Measurements from ENCODE around the gene DCDC2C.
"Not testable (repeated sequence)": the region's sequence is repeated elsewhere in the genome, so short reads cannot be mapped to it uniquely, and the experiment has no call there.

DCDC2C gene

DNA sequence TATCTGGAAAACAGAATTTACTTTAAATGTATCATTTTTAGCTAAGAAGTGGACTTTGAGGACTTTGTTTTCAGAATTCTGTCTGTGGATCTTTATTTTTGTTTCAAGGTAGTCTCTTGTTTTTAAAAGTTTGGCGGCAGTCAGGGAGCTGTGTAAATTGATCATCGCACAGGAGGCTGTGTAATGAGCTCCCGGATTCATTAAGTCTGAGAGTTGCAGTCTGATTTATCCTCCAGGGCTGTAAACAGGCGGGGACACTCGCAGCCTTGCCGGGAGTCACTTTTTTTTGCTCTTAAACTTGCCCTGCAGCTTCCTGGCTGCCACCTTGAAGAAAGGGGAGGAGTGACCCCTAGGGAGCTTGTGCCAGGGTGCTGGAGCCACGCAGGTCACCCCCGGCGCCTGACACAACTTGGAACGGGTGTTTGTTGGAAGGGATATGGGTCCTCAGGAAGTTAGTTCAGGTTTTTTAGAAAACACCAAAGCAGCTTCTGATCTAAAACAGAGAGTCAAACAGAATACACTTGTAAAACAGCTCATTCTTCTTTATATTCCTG is 76.2 kb downstream of the DCDC2C start:
- no peak for DNase-seq

DNA sequence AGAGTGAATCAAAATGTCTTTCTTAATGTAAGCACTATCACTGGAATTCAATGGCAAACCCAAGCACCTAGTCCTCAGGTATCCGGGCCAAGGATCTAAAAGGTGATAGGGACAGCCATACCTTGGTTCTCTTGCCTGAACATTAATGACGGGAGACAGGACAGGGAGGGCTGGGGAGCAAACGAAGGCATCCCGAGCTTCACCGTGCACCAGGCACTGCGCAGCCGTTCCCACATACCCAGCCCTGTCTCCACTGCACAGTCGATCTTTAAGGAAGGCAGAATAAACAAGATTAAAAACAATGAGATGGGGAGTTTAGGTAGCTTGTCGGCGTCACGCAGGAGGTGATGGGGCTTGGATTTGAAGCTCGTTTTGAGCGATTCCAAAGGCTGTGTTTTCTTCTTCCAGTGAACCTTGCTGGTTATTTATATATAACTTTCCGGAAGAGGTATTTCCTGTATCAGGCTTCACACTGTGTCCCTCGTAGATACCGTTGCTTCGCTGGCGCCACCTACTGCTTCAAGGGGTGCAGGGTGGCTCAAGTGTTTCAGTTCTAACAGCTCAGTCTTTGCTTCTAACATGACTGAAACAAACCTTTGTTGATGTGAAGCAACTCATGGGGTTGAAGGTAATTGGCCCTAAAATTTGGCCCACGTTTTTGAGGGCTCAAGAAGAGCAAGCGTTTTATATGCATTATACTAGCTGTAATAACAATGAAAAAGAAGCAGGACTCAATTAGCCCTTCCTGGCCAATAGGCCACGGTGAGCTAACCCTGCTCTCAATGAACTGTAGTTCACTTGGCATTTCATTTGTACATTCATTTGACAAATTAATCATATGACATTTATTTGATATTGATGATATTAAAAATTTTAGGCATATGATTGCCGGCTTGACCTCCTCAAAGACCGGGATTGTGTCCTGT is 77.4 kb downstream of the DCDC2C start:
- DNase-seq, result peak; percentile 56

GRCh38 chr2:3784731-3785130 is 81.4 kb downstream of the DCDC2C start:
- no peak for DNase-seq

GRCh38 chr2:3785220-3785889 is 82.0 kb downstream of the DCDC2C start:
- no peak for DNase-seq

GRCh38 chr2:3785890-3786273 is 82.5 kb downstream of the DCDC2C start:
- DNase-seq, result no peak

DNA sequence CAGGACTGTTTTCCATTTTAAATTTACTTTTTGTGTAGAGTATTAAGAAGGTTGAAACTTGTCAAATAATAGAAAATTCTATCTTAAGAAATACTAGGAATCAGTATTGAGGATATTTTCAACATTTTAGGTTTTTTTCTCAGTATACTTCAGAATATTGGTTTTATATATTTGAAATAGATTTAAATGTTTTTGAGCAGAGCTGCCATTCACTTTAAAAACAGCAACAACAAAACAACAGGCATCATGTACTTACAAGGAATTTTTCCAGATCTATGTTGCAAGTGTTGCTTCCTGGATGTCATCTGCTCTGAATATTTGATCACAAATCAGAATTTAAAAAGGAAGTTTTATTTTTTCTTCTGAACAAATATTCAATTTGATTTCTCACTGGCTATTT is 84.4 kb downstream of the DCDC2C start:
- no peak for DNase-seq

GRCh38 chr2:3789256-3789655 is 85.9 kb downstream of the DCDC2C start:
- no peak for DNase-seq

DNA sequence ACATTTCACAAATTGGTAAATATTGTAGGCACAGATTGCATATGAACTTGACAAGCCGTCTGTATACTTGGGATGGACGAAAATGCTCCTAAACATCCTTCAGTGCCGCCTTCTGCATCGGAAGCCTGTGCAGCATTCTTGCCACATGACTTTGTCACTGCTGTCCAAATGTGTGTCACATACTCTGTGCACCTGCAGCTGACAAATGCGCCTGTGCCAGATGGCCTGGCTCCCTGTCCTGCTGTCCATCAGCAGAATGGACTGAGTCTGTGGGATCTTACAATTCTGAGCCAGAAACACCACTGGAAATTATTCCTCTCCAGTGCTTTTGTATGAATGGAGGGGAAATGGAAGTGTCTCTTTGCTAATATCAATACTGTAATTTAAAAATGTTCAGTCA is 89.9 kb downstream of the DCDC2C start:
- no peak for DNase-seq

DNA sequence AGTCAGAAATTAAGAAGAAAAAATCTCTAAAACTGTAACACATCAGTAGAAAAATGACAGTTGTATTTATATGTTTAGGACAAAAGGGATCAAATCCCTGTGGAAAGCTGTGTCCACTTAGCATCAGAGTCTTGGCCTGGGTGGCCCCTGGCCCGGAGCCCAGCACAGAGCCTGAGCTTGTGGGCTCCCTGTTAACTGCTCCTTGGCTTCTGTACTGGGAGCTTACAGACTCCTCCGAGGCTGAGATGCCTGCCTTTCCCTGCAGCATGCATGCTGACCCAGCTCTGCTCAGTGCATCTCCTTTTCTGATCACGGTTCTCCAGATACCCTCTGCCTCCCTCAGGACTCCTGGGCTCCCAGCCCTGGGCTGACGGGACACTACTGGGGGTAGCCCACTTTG is 98.1 kb downstream of the DCDC2C start:
- DNase-seq, result no peak

DNA sequence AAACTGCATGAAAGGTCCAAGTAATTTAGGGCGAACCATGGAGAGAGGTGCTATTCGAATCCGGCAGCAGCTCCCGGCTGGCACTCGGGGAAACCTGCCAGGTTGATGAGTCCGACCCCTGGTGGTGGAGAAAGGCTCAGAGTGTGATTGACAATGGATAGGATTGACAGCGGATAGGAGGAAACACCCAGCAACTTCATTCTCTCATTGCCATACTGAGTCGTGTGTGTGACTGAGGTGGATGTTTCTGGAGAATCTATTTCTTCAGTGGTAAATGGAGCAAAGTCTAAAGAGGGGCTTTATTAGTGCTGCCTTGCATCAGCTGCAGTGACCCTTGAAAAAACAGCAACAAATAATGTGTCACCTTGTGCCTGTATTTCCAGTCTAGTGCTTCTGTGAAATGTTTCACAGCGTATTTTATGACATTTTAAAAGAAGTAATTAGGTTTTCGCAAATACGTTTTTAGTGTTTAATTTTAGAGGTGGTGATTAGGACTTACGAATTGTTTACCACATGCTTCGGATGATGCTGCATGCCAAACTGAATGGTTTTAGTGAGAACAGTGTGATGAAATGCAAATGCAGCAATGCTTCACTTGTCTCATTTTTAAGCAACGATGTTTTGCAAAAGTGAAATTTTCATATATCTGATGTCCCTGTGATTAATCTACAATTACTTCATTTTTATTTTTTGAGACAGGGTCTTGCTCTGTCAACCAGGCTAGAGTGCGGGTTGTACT is 102.0 kb downstream of the DCDC2C start:
- DNase-seq, result no peak

- no peak for DNase-seq
Measured at GRCh38 chr2:3806168-3806567, 102.8 kb downstream of the DCDC2C start.

DNA sequence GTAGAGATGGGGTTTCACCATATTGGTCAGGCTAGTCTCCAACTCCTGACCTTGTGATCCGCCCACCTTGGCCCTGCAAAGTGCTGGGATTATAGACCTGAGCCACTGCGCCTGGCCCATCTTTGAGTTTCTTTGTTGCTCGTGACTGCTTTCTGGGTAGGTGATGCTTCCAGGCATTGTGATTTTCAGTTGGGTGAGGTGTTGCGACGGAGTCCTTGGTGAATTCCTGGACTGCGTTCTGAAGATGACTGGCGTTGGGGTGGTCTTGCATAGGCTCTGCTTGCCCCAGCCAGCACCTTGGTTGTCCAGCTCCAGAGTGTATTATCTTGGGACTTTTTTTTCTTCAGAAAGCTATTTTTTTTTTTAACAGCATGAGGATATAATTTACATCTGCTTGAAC is 103.4 kb downstream of the DCDC2C start:
- no peak for DNase-seq

- DNase-seq, result no peak
Measured at GRCh38 chr2:3807853-3808252, 104.5 kb downstream of the DCDC2C start.

- DNase-seq, result no peak
Measured at GRCh38 chr2:3814706-3815245, 111.4 kb downstream of the DCDC2C start.

DNA sequence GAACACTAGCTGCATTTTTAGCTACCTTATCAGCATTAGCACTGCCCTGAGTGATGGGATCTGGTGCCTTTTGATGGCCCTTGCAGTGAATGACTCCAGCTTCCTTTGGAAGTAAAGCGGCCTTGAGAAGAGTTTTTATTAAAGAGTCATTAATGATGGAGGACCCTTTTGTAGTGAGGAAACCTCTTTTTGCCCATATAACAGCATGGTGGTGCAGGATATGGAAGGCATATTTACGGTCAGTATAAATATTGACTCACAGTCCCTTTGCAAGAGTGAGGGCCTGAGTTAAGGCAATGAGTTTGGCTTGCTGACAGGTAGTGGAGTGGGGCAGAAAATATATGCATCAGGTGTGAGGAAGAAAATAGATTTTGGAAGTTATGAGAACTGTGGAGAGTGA is 113.8 kb downstream of the DCDC2C start:
- not testable (repeated sequence) for DNase-seq

DNA sequence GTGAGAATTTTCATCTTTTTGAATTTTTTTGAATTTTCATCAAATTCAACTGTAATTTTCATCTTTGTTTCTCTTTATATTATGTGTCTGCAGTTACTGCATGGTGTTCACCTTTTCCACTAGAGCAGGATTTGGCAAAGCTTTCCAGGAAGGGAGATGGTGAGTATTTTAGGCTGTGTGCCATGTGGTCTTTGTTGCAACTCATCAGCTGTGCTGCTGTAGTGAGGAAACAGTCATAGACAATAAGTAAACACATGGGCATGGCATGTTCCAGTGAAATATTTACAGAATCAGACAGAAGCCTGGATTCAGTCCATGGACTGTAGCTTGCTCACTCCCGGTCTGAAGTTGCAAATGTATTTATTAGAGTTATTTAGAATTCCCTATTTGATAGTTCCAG is 120.4 kb downstream of the DCDC2C start:
- no peak for DNase-seq

GRCh38 chr2:3827673-3828575 is 124.5 kb downstream of the DCDC2C start:
- no peak for DNase-seq

DNA sequence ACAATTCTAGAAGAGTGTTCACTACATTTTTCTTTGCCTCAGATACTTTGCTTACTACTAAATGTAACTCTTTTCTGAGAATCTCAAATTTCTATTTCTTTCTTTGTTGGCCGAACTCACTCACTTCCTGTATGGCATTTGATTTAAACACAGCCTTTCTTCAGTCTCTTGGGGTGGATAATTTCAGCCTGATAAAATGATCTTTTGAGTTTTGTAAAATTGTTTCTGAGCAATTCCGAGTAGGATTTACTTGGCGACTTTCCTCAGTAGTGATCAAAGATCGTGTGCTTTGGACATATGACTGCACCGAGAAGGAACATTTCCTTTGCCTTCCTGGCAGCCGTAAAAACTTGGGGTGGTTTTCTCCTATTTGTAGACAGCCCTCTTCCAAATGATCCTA is 127.4 kb downstream of the DCDC2C start:
- no peak for DNase-seq

DNA sequence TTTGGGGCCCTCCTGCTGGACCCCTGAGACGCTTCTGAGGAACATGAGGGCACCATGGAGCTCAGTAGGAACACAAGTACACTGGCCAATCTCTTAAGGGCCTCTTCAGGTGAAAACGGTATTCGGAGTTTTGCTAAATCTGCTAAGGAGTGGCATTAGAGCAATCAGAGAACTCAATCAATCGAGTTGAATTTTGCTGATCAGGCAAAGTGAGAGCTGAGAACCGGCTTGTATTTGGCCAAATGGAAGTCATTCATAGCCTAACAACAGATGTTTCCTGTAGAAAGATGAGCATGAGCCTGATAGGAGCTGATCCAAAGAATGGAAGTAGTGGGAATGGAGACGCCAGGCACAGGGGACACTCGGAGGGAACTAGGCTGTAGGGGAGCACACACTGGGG is 133.7 kb downstream of the DCDC2C start:
- DNase-seq, result no peak

DNA sequence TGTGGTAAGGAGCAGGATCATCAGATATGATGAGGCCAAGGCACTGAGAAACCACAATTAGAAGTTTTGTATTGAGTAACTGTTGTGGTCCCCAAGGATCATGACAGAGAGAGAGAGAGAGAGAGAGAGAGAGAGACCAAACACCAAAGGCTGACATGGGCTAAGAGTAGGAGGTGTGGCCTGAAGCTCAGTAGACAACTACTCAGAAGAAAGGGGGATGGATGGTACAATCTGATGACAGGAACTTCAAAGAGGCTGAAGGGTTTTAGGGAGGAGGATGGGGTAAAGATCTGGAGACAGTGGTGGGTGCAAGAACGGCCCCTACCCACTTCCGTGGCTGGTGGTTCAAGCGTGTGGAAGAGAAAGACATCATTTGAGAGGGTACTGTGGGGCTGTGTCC is 135.0 kb downstream of the DCDC2C start:
- DNase-seq, result no peak

DNA sequence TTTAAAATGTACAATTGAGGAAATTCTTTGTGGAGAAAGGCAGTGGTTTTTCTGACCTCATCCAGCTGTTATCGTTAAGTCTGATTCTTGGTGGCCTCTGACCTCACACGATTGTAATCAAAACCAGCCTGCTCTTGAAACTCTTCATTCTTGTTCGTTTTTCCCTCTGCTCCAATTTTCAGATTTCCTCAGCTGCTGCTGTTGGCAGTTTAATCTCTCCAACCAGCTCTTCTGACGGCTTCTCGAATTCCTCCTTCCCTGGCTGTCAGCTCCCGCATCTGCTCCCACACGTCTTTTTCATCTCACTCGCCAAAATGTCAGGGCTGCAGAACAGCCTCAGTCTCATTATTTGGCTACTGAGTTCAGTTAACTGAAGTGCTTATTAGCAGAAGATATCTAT is 136.1 kb downstream of the DCDC2C start:
- no peak for DNase-seq

- no peak for DNase-seq
Measured at GRCh38 chr2:3840611-3841155, 137.3 kb downstream of the DCDC2C start.

Data from activated naive CD4-positive, alpha-beta T cell treated with anti-CD3 and anti-CD28 coated beads, Interleukin-2, amount 50 U/mL, for 16 hours (primary cell).